GM06990 (cell line): ENCODE results near the gene DIAPH1.
A peak's percentile ranks its signal among the peaks of the same experiment; 100 is the strongest.

Source experiments
- DNase-seq: peaks from one replicate; pipeline ENCODE4 v3.0.0-alpha.2; 2011; ENCODE audit not compliant: insufficient read length; ENCODE audit errors: extremely low read depth
- H3K27me3 ChIP-seq: replicated peaks from 2 replicates; pipeline ENCODE4 v1.6.0; 2011; ENCODE audit warnings: low read length; ENCODE audit not compliant: control insufficient read depth, insufficient read depth
- H3K36me3 ChIP-seq: 2 replicates; pipeline ENCODE4 v1.5.1; 2011; ENCODE audit warnings: low read length; ENCODE audit not compliant: control insufficient read depth, insufficient read depth
- H3K4me3 ChIP-seq: replicated peaks from 2 replicates; pipeline ENCODE4 v1.5.1; 2011; ENCODE audit warnings: low read depth, mild to moderate bottlenecking, control low read depth, low read length
- TF ChIP-seq, protein P1 (sequence below): IDR thresholded peaks from 2 replicates; pipeline ENCODE4 v1.5.1; 2011; ENCODE audit warnings: low read length, control low read depth, mild to moderate bottlenecking, inconsistent platforms; ENCODE audit not compliant: insufficient read depth, poor library complexity, severe bottlenecking

The DIAPH1 gene

DNA sequence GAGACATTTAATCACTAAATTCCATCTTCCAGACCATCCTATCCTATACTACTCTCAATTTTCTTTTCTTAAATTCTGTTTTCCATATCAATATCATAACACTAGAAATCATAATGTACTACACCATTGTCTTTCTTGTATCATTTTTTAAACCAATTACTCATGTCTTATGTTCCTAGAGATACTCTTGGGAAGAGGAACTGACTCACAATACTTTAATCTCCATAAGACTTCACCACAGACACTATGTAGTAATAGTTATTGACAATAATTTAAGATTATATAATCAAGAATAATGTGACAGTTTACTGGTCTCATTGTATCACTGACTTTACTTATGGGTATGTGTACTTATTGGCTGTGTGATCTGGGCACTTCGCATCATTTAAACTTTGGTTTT is 86.1 kb downstream of the DIAPH1 start:
- Histone ChIP-seq H3K36me3 (peaks cover 8% of the 10 kb centered on the region), H3K4me3 (no peak overlapping the region), H3K27me3 (no peaks in the 10 kb centered on the region)
- no peak for DNase-seq
- TF ChIP-seq, protein P1, sequence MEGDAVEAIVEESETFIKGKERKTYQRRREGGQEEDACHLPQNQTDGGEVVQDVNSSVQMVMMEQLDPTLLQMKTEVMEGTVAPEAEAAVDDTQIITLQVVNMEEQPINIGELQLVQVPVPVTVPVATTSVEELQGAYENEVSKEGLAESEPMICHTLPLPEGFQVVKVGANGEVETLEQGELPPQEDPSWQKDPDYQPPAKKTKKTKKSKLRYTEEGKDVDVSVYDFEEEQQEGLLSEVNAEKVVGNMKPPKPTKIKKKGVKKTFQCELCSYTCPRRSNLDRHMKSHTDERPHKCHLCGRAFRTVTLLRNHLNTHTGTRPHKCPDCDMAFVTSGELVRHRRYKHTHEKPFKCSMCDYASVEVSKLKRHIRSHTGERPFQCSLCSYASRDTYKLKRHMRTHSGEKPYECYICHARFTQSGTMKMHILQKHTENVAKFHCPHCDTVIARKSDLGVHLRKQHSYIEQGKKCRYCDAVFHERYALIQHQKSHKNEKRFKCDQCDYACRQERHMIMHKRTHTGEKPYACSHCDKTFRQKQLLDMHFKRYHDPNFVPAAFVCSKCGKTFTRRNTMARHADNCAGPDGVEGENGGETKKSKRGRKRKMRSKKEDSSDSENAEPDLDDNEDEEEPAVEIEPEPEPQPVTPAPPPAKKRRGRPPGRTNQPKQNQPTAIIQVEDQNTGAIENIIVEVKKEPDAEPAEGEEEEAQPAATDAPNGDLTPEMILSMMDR: no peak

DNA sequence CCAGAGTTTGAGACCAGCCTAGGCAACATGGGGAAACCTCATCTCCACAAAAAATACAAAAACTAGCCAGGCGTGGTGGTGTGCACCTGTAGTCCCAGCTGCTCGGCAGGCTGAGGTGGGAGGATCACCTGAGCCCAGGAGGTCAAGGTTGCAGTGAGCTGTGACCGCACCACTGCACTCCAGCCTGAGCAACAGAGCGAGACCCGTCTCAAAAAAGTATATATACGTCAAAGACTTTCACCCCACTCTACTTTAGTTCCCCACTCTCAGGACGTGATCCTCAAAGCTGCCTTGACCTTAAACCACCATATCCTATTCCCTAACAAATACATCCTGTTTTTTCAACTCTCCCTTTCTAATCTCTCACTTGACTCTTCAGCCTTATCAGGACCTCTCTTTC is 88.9 kb downstream of the DIAPH1 start:
- Histone ChIP-seq H3K36me3 (peaks cover 5% of the 10 kb centered on the region), H3K4me3 (no peak overlapping the region)
- peak; percentile 43 for DNase-seq

DNA sequence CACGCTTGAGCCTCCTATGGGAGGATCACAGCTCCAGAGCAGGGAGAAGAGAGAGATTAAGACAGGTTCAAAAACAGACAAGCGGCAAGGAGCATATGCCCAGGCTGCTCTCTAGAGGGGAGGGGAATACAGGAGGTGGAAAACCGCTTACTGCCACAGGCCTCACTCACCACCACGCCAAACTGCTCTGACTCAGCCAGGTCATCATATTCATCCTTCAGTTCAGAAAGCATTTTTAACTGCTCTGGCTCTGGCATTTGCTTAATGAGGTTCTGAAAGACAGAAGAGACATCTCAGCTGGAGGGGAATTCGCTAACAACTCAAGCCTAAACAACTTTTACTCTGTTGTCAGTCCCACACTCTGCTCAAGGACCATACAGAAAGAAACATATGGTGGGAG is 89.8 kb downstream of the DIAPH1 start:
- peak; percentile 41 for DNase-seq
- no peak overlapping the region for H3K4me3 ChIP-seq
- no peaks in the 10 kb centered on the region for H3K27me3 ChIP-seq
- H3K36me3 ChIP-seq: peaks cover 8% of the 10 kb centered on the region
- TF ChIP-seq, protein P1: no peak

More for the DNA sequence above, 88.9 kb downstream of the DIAPH1 start:
- no peaks in the 10 kb centered on the region for H3K27me3 ChIP-seq
- TF ChIP-seq, protein P1: no peak

DNA sequence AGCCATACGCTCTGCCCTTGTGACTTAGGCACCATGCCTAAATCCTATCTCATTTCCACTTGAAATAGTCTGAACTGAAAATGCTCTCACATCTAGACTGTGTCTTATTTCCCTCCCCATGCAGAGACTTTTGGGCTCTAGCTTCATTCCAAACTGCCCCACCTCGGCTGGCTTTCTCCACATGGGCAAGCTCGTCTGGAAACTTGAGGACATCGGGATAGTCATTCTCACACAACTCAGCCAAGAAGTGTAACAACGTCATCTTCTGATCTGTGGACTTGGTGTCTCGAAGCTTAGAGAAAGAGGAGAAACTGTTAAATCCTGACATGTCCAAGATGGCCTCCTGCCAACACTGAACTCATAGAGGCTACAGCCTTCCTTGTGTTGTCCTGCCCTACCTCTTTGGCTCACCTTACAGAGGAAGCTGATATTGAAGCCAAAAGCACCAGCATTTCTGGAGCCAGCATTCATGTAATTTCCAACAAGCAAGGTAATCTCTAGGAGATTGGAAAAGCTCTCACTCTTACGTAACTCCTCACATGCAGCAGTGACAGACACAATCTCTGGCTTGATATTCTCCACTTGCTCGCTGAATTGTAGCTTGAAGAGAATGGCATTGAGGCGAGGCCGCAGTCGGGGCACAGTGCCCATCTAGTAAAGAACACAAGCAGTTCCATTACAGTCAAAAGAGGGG is 90.4 kb downstream of the DIAPH1 start:
- Histone ChIP-seq H3K4me3 (no peak overlapping the region), H3K27me3 (no peaks in the 10 kb centered on the region), H3K36me3 (peaks cover 7% of the 10 kb centered on the region)
- no peak for DNase-seq
- TF ChIP-seq, protein P1: no peak

DNA sequence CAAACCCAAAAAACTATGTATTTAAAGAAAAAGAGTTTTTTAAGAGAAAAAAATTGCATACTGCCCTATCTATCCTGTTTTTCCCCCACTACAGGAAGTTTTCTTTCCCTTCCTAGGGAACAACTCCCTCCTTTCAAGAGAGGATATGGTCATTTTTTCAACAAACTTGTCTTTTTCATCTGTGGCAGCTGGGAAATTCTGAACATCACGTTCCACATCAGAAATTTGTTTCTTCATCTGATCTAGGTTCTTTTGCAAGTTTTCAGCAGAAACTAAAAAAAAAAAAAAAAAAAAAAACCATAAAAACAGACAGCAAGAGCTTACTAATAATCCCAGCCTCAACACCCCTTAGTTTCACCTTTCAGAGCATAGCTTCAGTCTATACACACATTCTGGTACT is 91.4 kb downstream of the DIAPH1 start:
- DNase-seq: no peak
- Histone ChIP-seq H3K4me3 (no peak overlapping the region), H3K27me3 (no peaks in the 10 kb centered on the region), H3K36me3 (peaks cover 10% of the 10 kb centered on the region)
- TF ChIP-seq, protein P1: no peak

DNA sequence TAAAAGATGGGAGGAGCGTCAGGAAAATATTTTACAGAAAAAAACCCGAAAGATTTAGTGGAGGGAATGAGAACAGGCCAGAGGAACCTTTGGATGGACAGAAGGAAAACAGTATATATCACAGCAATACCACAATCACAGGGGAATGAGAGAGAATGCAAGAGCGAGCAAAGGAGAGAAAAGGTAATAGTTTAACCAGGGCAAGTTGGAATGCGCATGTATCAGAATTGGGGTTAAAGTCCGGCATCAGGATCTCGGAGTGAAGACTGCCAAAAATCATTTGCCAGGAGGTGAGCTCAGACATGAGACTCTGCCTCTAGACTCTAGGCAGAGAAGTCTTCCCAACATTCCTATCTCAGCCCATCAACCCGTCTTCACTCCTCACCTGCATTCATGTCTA is 93.1 kb downstream of the DIAPH1 start:
- TF ChIP-seq, protein P1: no peak
- Histone ChIP-seq H3K27me3 (no peaks in the 10 kb centered on the region), H3K36me3 (peaks cover 13% of the 10 kb centered on the region), H3K4me3 (no peak overlapping the region)
- DNase-seq: no peak
